ENCODE data around the gene OR2AG2.

GRCh38 chr11:6733326-6734275 lies 38.2 kb downstream of the OR2AG2 start:
- TF ChIP-seq POLR2AphosphoS5 (IDR thresholded peaks at IDR 0.05) (no peak), POLR2A (IDR thresholded peaks at IDR 0.05; ENCODE audit: low read depth) (no peak), CTCF (IDR thresholded peaks at IDR 0.05) (no peak), EP300 (IDR thresholded peaks at IDR 0.05) (no peak)

Measured in esophagus muscularis mucosa (tissue), 4 donors.